Measurements from ENCODE around the gene C1R.

- TF ChIP-seq CTCF (IDR thresholded peaks at IDR 0.05): no peak
- no peak for TF ChIP-seq POLR2AphosphoS5 (IDR thresholded peaks at IDR 0.05; ENCODE audit: low read depth, low read length)
- no peak for TF ChIP-seq TCF7L2 (IDR thresholded peaks at IDR 0.05; ENCODE audit: low read depth, low read length)
- no peak for TF ChIP-seq REST (IDR thresholded peaks at IDR 0.05; ENCODE audit: insufficient read depth in 1 of 2, low read depth in 2 of 2, low read length in 1 of 2)
- TF ChIP-seq SIN3A (IDR thresholded peaks at IDR 0.05; ENCODE audit: borderline replicate concordance, insufficient read depth, low read depth, low read length): no peak
Measured at GRCh38 chr12:7034464-7034863, 57.8 kb downstream of the C1R start.

All from Panc1 (cell line).